Keratinocyte (primary cell): ENCODE measurements around the gene KRT38. TPM values are rescaled to one million over a fixed set of nuclear protein-coding genes. Genes with fewer than 3 reads are reported as not detected.

Experiments used
- DNase-seq: peaks from one replicate; pipeline ENCODE4 v3.0.0-alpha.2; 2011; ENCODE audit warnings: low read depth, missing footprints, low spot score
- FAIRE-seq: peaks from 2 replicates; lab custom pipeline; 2011; peaks lifted over from hg19 to GRCh38; lab: Jason Lieb, UNC
- H2AFZ ChIP-seq: 2 replicates; pipeline ENCODE4 v1.6.0; 2012; ENCODE audit warnings: low read length, control low read depth, inconsistent platforms; ENCODE audit not compliant: control insufficient read depth
- H3K27ac ChIP-seq: 2 replicates; pipeline ENCODE4 v1.5.1; 2011; ENCODE audit warnings: low read length; ENCODE audit not compliant: control insufficient read depth, insufficient read depth
- H3K27me3 ChIP-seq: 3 replicates; pipeline ENCODE4 v1.6.0; 2011; ENCODE audit warnings: low read length; ENCODE audit not compliant: control insufficient read depth, insufficient read depth; ENCODE audit errors: extremely low read depth
- H3K36me3 ChIP-seq, 2 experiments: 2 replicates in 1 of 2; 3 replicates in 1 of 2; pipeline ENCODE4 v1.5.1; 2011; ENCODE audit warnings: low read length in 2 of 2, mild to moderate bottlenecking in 1 of 2; ENCODE audit not compliant: control insufficient read depth in 2 of 2, insufficient read depth in 2 of 2; ENCODE audit errors: extremely low read depth in 1 of 2
- H3K4me1 ChIP-seq: 3 replicates; pipeline ENCODE4 v1.5.1; 2011; ENCODE audit warnings: low read length; ENCODE audit not compliant: control insufficient read depth, insufficient read depth; ENCODE audit errors: extremely low read depth
- H3K4me2 ChIP-seq: 3 replicates; pipeline ENCODE4 v1.6.0; 2011; ENCODE audit warnings: low read depth, low read length; ENCODE audit not compliant: control insufficient read depth, insufficient read depth; ENCODE audit errors: extremely low read depth
- H3K4me3 ChIP-seq, 3 experiments: fragments of 200-600 bp in 1 of 3; sonication (generic) in 1 of 3; 2 replicates in 2 of 3; 3 replicates in 1 of 3; pipeline ENCODE4 v1.5.1; 2011 to 2016; ENCODE audit warnings: low read length in 3 of 3, mild to moderate bottlenecking in 3 of 3, control low read depth in 2 of 3, inconsistent platforms in 1 of 3, low read depth in 1 of 3, mixed read lengths in 1 of 3, mixed run types in 1 of 3, moderate library complexity in 1 of 3; ENCODE audit not compliant: control insufficient read depth in 2 of 3, insufficient read depth in 2 of 3; ENCODE audit errors: extremely low read depth in 1 of 3
- H3K79me2 ChIP-seq: 2 replicates; pipeline ENCODE4 v1.6.0; 2012; ENCODE audit warnings: low read length; ENCODE audit not compliant: control insufficient read depth, insufficient read depth
- H3K9ac ChIP-seq: 3 replicates; pipeline ENCODE4 v1.6.0; 2011; ENCODE audit warnings: low read length; ENCODE audit not compliant: control insufficient read depth, insufficient read depth; ENCODE audit errors: extremely low read depth
- H3K9me1 ChIP-seq: 3 replicates; pipeline ENCODE4 v1.6.0; 2011; ENCODE audit warnings: low read length; ENCODE audit not compliant: control insufficient read depth, insufficient read depth; ENCODE audit errors: extremely low read depth
- H3K9me3 ChIP-seq: 2 replicates; pipeline ENCODE4 v1.5.1; 2012; ENCODE audit warnings: low read depth, low read length; ENCODE audit not compliant: control insufficient read depth
- H4K20me1 ChIP-seq: 3 replicates; pipeline ENCODE4 v1.6.0; 2011; ENCODE audit warnings: low read length; ENCODE audit not compliant: control insufficient read depth, insufficient read depth; ENCODE audit errors: extremely low read depth
- CTCF ChIP-seq, 3 experiments: IDR thresholded peaks in 1 of 3; conservative IDR thresholded peaks in 1 of 3; optimal IDR thresholded peaks in 1 of 3; 2 replicates in 2 of 3; 3 replicates in 1 of 3; pipeline versions ENCODE3 to v1.5.1; 2011; ENCODE audit warnings: low read length in 3 of 3, mild to moderate bottlenecking in 3 of 3, moderate library complexity in 2 of 3, control low read depth in 1 of 3, inconsistent platforms in 1 of 3; ENCODE audit not compliant: insufficient read depth in 2 of 3; ENCODE audit errors: extremely low read depth in 1 of 3
- EZH2 ChIP-seq: IDR thresholded peaks from one replicate; pipeline ENCODE4 v1.6.1; 2012; ENCODE audit warnings: inconsistent platforms, mild to moderate bottlenecking, low read length, moderate library complexity
- dilution Hi-C: fragments of 300-500 bp; cut with MboI; formaldehyde crosslinking; loops from one replicate; pipeline ENCODE4 v1.7.0; 2020; ENCODE audit warnings: low sequenced_read_pairs; ENCODE audit not compliant: extremely low pct_ligation_motif_present
- polyA plus RNA-seq, 5 experiments: library from polyadenylated mRNA; depleted of rRNA in 3 of 5; stranded (reverse) in 3 of 5; stranded (forward) in 1 of 5; unstranded in 1 of 5; fragments of >200 nt; gene quantifications; 1 replicate in 1 of 5; 2 replicates in 3 of 5; 3 replicates in 1 of 5; pipeline versions ENCODE4 v1.2.1 to v1.2.3, GENCODE V29; 2011 to 2012; ENCODE audit warnings: missing spikeins in 2 of 5, low read depth in 1 of 5, low replicate concordance in 1 of 5

The KRT38 gene
- polyA plus RNA-seq, 1 donor (not counting 4 experiments of a cell fraction or from before 2014, with no cell fraction given) = not detected

GRCh38 chr17:41403404-41404023 lies 37.3 kb downstream of the KRT38 start:
- no peak for TF ChIP-seq CTCF (optimal IDR thresholded peaks at IDR 0.05 in 1 of 3, IDR thresholded peaks at IDR 0.05 in 1 of 3, conservative IDR thresholded peaks at IDR 0.05 in 1 of 3; ENCODE audit: extremely low read depth in 1 of 3, insufficient read depth in 2 of 3, low read length in 3 of 3)
- no peak for FAIRE-seq
- H3K4me2 ChIP-seq = peak overlapping the region; percentile 9
- no peaks in the 10 kb centered on the region for H3K9me3 ChIP-seq
- H3K79me2 ChIP-seq = no peaks in the 10 kb centered on the region
- peaks cover 29% of the 10 kb centered on the region for H3K4me1 ChIP-seq
- dilution Hi-C loops = no loop called here
- DNase-seq = no peak
- no peak overlapping the region for H3K4me3 ChIP-seq
- no peaks in the 10 kb centered on the region for H3K9me1 ChIP-seq
- H4K20me1 ChIP-seq = no peaks in the 10 kb centered on the region
- H3K27me3 ChIP-seq = no peaks in the 10 kb centered on the region
- no peak overlapping the region for H2AFZ ChIP-seq
- H3K9ac ChIP-seq = no peak overlapping the region
- peak overlapping the region; percentile 34 for H3K27ac ChIP-seq
- no peaks in the 10 kb centered on the region for H3K36me3 ChIP-seq

- DNase-seq (no peak), FAIRE-seq (peak; percentile 76)
- H3K36me3 ChIP-seq = no peaks in the 10 kb centered on the region
- no peak overlapping the region for H2AFZ ChIP-seq
- no peaks in the 10 kb centered on the region for H4K20me1 ChIP-seq
- dilution Hi-C loops = no loop called here
- peak overlapping the region; percentile 2 for H3K9ac ChIP-seq
- no peak for TF ChIP-seq EZH2
- TF ChIP-seq CTCF (optimal IDR thresholded peaks at IDR 0.05 in 1 of 3, IDR thresholded peaks at IDR 0.05 in 1 of 3, conservative IDR thresholded peaks at IDR 0.05 in 1 of 3; ENCODE audit: extremely low read depth in 1 of 3, insufficient read depth in 2 of 3, low read length in 3 of 3) = no peak
- H3K79me2 ChIP-seq = peaks cover 5% of the 10 kb centered on the region
- no peak overlapping the region for H3K4me2 ChIP-seq
- no peak overlapping the region for H3K27ac ChIP-seq
- H3K27me3 ChIP-seq = no peaks in the 10 kb centered on the region
- peaks cover 36% of the 10 kb centered on the region for H3K4me1 ChIP-seq
- H3K9me1 ChIP-seq = no peaks in the 10 kb centered on the region
- no peaks in the 10 kb centered on the region for H3K9me3 ChIP-seq
- H3K4me3 ChIP-seq = no peak overlapping the region
Observed at GRCh38 chr17:41402161-41402560, 38.6 kb downstream of the KRT38 start.
